ENCODE data around the gene GALNT11. TPM values are rescaled to one million over a fixed set of nuclear protein-coding genes. Genes with fewer than 3 reads are reported as not detected.
"Not testable (repeated sequence)": the region's sequence is repeated elsewhere in the genome, so short reads cannot be mapped to it uniquely, and the experiment has no call there.

Gene GALNT11
- total RNA-seq, 2 experiments from 2014 or later: 20.8 to 22.5 TPM

DNA sequence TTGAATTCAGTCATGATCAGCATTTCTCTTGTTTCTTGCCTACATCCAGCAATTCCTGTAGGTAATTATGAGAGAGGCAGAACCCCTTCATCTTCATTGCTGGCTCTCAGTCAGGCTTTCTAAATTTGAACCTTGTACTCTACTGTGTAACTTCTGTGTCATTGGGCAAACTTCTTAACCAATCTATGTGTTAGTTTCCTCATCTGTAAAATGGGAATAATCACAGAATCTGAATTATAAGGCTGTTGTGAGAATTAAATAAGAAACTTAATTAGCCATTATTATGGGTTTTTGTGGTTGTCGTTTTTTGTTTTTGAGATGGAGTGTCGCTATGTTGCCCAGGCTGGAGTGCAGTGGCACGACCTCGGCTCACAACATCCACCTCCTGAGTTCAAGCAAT, 11.5 kb upstream of the GALNT11 start:
- no peak for DNase-seq
- no peak for ATAC-seq
- CTCF ChIA-PET: no interaction called here
- H3K27me3 Mint-ChIP-seq: peaks cover 4% of the 10 kb centered on the region
- H3K9me3 Mint-ChIP-seq (ENCODE audit: low read depth): no peaks in the 10 kb centered on the region
- no peaks in the 10 kb centered on the region for H3K4me1 Mint-ChIP-seq
- no peaks in the 10 kb centered on the region for H3K36me3 Mint-ChIP-seq
- H3K4me3 Mint-ChIP-seq: no peak overlapping the region
- H3K27ac Mint-ChIP-seq: no peak overlapping the region

DNA sequence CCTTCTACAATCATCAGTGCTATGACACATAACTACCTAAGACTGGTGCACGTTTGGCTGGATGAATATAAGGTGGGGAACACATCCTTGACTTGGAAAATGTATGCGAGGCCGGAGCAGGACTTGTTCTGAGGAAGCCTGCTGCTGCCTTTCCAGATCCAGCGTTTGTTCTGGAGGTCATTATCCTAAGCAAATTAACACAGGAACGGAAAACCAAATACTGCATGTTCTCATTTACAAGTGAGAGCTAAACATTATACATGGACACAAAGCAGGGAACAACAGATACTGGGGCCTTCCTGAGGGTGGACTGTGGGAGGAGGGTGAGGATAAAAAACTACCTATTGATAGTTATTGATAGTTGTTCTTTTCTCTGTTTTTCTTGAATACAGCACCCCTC, 10.8 kb upstream of the GALNT11 start:
- Mint-ChIP-seq H3K36me3 (no peaks in the 10 kb centered on the region), H3K4me1 (no peaks in the 10 kb centered on the region), H3K27me3 (peaks cover 4% of the 10 kb centered on the region), H3K9me3 (ENCODE audit: low read depth) (no peaks in the 10 kb centered on the region), H3K27ac (no peak overlapping the region), H3K4me3 (no peak overlapping the region)
- ATAC-seq: no peak
- no peak for DNase-seq
- CTCF ChIA-PET: no interaction called here

DNA sequence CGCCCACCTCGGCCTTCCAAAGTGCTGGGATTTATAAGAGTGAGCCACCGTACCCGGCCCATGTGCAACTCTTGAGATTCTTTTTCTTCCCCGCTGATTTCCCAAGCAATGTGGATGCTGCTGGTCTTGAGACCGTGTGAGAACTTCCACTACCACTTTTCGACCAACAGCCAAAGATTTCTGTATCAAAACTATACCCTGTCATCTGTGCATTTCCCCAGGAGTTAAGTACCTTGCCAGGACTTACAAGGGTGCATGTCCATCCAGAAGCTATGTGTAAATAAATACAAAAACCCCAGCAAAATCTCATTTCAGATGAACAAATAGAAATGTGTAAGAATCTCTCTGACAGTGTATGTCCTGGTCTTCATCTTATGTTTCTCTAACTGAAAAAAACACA, 9.9 kb upstream of the GALNT11 start:
- ATAC-seq: no peak
- H3K27ac Mint-ChIP-seq: no peak overlapping the region
- no peak for DNase-seq
- CTCF ChIA-PET: no interaction called here
- H3K36me3 Mint-ChIP-seq: no peaks in the 10 kb centered on the region
- H3K4me3 Mint-ChIP-seq: no peak overlapping the region
- H3K27me3 Mint-ChIP-seq: peaks cover 7% of the 10 kb centered on the region
- H3K9me3 Mint-ChIP-seq (ENCODE audit: low read depth): no peaks in the 10 kb centered on the region
- no peaks in the 10 kb centered on the region for H3K4me1 Mint-ChIP-seq

DNA sequence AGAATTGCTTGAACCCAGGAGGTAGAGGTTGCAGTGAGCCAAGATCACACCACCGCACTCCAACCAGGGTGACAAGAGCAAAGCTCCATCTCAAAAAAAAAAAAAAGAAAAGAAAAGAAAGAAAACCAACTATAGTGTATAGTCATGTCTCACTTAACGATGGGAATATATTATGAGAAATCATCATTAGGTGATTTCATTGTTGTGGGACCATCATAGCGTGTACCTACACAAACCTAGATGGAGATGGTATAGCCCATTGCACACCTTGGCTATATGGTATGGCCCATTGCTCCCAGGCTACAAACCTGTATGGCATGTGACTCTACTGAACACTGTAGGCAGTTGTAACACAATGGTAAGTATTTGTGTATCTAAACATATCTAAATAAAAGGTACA, 8.5 kb upstream of the GALNT11 start:
- H3K27me3 Mint-ChIP-seq: peaks cover 7% of the 10 kb centered on the region
- H3K27ac Mint-ChIP-seq: no peak overlapping the region
- H3K36me3 Mint-ChIP-seq: no peaks in the 10 kb centered on the region
- ATAC-seq (no peak), DNase-seq (no peak)
- H3K4me1 Mint-ChIP-seq: no peaks in the 10 kb centered on the region
- CTCF ChIA-PET: no interaction called here
- no peaks in the 10 kb centered on the region for H3K9me3 Mint-ChIP-seq (ENCODE audit: low read depth)
- H3K4me3 Mint-ChIP-seq: no peak overlapping the region

DNA sequence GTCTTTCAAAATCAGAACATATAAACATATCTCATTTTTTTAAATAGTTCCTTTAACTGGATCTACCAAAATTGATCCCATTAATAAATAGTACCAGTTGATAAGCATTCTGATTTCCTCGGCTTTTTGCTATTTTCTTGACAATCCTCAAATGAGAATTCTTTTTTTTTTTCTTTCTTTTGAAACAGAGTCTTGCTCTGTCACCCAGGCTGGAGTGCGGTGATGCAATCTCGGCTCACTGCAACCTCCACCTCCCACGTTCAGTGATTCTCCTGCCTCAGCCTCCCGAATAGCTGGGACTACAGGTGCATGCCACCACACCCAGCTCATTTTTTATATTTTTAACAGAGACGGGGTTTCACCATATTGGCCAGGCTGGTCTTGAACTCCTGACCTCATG, 7.8 kb upstream of the GALNT11 start:
- not testable (repeated sequence) for H3K4me3 Mint-ChIP-seq

DNA sequence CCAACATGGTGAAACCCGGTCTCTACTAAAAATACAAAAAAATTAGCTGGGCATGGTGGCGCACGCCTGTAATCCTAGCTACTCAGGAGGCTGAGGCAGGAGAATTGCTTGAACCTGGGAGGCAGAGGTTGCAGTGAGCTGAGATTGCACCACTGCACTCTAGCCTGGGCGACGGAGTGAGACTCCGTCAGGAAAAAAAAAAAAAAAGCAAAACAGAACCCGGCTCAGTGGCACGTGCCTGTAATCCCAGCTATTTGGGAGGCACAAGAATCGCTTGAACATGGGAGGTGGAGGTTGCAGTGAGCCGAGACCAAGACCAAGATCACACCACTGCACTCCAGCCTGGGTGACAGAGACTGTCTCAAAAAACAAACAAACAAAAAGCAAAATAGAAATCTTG, 3.7 kb upstream of the GALNT11 start:
- H3K27ac Mint-ChIP-seq; H3K4me3 Mint-ChIP-seq; CTCF ChIA-PET; DNase-seq; H3K36me3 Mint-ChIP-seq; ATAC-seq; H3K9me3 Mint-ChIP-seq (ENCODE audit: low read depth): not testable (repeated sequence)
- H3K4me1 Mint-ChIP-seq: peaks cover 12% of the 10 kb centered on the region
- H3K27me3 Mint-ChIP-seq: peaks cover 10% of the 10 kb centered on the region

More for the DNA sequence above, 7.8 kb upstream of the GALNT11 start:
- H3K36me3 Mint-ChIP-seq; H3K9me3 Mint-ChIP-seq (ENCODE audit: low read depth); DNase-seq; H3K27me3 Mint-ChIP-seq; H3K4me1 Mint-ChIP-seq; H3K27ac Mint-ChIP-seq; ATAC-seq; CTCF ChIA-PET: not testable (repeated sequence)

DNA sequence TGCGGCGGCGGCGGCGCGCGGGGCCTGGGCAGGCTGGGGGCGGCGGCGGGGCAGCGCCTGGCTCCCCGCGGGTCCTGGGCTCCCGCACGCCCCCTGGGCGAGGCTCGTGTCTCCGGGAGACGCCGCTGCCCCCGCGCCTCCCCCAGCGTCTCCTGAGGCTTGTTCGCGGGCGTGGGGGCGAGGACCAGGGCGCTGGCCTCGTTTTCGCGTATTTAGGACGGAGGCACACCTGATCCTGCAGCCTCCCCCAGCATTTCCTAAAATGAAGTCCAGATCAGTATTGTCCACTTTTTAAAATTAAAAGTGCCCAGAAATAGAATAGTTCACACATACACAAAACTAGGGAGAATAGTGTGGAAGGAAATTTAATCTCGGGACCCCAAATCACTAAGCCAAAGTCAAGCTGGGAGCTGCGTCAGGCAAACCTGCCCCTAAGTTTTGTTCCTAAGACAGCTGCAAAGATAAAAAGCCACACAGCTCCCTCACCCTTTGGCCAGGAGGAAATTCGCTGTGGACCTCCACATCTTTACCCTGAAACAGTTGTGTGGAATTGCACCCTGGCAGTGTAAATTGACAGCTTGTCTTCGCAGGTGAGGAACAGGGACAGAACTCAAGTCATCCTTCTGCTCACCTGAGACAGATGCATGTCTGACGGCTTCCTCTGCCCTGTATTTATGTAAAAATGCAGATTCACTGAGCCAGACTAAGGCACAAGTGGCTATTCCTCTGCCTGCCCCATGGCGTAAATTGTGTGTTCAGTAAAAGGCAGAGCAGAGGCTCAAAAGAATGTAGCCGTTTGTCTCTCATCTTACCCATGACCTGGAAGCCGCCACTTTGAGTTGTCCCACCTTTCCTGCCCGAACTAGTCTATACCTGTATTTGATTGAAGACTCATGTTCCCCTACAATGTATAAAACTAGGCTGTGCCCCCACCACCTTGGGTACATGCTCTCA, 740 bp downstream of the GALNT11 start:
- DNase-seq: no peak
- H3K4me1 Mint-ChIP-seq: peaks cover 44% of the 10 kb centered on the region
- no peak for ATAC-seq
- peak overlapping the region; percentile 77 for H3K4me3 Mint-ChIP-seq
- H3K36me3 Mint-ChIP-seq: peaks cover 35% of the 10 kb centered on the region
- peak overlapping the region; percentile 78 for H3K27ac Mint-ChIP-seq
- H3K27me3 Mint-ChIP-seq: peaks cover 7% of the 10 kb centered on the region
- CTCF ChIA-PET: interaction anchor here (1.0 kb wide), 1 partner anchor 119 kb away, joined by 3 read pairs; no protein-coding TSS in a partner anchor
- no peaks in the 10 kb centered on the region for H3K9me3 Mint-ChIP-seq (ENCODE audit: low read depth)

DNA sequence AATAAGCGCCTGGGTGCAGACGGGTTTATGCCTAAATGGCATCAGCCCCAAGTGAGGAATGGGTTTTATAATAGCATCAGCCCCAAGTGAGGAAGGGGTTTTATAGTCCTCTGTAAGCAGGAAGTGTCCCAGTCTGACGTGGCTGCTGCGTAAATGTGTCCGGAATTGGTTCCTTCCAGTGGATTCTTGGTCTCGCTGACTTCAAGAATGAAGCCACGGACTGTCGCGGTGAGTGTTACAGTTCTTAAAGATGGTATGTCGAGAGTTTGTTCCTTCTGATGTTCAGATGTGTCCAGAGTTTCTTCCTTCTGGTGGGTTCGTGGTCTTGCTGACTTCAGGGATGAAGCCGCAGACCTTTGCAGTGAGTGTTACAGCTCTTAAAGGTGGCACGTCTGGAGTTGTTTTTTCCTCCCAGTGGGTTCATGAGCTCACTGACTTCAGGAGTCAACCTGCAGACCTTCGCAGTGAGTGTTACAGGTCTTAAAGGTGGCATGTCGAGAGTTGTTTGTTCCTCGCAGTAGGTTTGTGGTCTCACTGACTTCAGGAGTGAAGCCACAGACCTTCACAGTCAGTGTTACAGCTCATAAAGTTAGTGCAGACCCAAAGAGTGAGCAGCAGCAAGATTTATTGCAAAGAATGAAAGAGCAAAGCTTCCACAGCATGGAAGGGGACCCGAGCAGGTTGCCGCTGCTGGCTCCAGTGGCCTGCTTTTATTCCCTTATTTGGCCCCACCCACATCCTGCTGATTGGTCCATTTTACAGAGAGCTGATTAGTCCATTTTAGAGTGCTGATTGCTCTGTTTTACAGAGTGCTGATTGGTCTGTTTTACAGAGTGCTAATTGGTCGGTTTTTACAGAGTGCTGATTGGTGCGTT, 2.3 kb downstream of the GALNT11 start:
- not testable (repeated sequence) for H3K9me3 Mint-ChIP-seq (ENCODE audit: low read depth); H3K27me3 Mint-ChIP-seq; ATAC-seq
- Mint-ChIP-seq H3K4me1 (peaks cover 44% of the 10 kb centered on the region), H3K4me3 (peak overlapping the region; percentile 73), H3K27ac (peak overlapping the region; percentile 94), H3K36me3 (peaks cover 44% of the 10 kb centered on the region)
- CTCF ChIA-PET: interaction anchor here (1.1 to 1.3 kb wide), 3 partner anchors 17 to 245 kb away, joined by 3 to 5 read pairs (median 4); no protein-coding TSS in a partner anchor
- peak; percentile 73 for DNase-seq

DNA sequence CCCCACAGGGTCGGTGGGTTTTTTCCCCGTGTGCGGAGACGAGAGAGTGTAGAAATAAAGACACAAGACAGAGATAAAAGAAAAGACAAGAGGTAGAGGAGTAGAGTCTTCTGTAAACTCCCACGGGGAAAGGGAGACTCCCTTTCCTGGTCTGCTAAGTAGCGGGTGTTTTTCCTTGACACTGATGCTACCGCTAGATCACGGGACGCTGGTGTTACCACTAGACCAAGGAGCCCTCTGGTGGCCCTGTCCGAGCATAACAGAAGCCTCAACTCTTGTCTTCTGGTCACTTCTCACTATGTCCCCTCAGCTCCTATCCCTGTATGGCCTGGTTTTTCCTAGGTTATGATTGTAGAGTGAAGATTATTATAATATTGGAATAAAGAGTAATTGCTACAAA, 4.6 kb downstream of the GALNT11 start:
- H3K9me3 Mint-ChIP-seq (ENCODE audit: low read depth); CTCF ChIA-PET; DNase-seq; H3K27me3 Mint-ChIP-seq; H3K27ac Mint-ChIP-seq; ATAC-seq; H3K4me3 Mint-ChIP-seq: not testable (repeated sequence)
- Mint-ChIP-seq H3K4me1 (peaks cover 41% of the 10 kb centered on the region), H3K36me3 (peaks cover 61% of the 10 kb centered on the region)

DNA sequence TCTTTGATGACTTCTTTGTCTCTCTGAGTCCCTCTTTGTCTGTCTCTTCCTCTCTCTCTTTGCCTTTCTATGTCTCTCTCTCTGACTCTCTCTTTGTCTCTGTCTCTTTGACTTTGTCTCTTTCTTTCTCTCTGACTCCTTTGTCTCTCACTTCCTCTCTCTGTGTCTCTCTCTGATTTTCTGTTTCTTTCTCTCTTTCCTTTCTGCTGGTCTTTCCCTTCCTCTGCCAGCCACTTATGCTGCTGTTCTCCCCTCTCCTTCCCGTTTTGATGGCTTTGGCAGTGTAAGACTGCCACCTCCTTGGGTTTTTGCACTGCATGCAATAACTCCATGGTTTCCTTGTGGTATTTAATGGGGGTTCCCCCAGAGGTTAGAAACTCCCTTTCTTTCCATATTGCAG, 5.2 kb downstream of the GALNT11 start:
- H3K27me3 Mint-ChIP-seq; CTCF ChIA-PET; ATAC-seq; H3K4me3 Mint-ChIP-seq; H3K9me3 Mint-ChIP-seq (ENCODE audit: low read depth); H3K27ac Mint-ChIP-seq; DNase-seq: not testable (repeated sequence)
- Mint-ChIP-seq H3K4me1 (peaks cover 41% of the 10 kb centered on the region), H3K36me3 (peaks cover 64% of the 10 kb centered on the region)

DNA sequence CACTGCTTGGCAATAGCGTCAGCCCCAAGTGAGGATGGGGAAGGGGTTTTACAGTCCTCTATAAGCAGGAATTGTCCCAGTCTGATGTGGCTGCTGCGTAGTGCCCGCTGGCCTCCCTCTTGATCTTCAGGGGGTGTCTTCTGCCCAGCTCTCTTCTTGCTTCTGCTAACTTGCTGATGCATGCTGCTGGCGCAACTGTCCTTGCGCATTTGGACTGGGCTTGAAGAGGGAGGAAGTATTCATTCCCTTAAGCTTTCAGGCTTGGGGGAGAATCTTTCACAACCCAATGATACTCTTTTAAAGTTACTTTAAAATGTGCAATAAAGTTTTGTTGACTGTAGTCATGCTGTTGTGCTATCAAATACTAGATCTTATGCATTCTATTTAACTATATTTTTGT, 10.3 kb downstream of the GALNT11 start:
- Mint-ChIP-seq H3K4me1 (peaks cover 4% of the 10 kb centered on the region), H3K4me3 (no peak overlapping the region), H3K9me3 (ENCODE audit: low read depth) (peaks cover 25% of the 10 kb centered on the region), H3K27me3 (no peaks in the 10 kb centered on the region), H3K27ac (no peak overlapping the region), H3K36me3 (peaks cover 72% of the 10 kb centered on the region)
- ATAC-seq (no peak), DNase-seq (no peak)
- CTCF ChIA-PET: no interaction called here

DNA sequence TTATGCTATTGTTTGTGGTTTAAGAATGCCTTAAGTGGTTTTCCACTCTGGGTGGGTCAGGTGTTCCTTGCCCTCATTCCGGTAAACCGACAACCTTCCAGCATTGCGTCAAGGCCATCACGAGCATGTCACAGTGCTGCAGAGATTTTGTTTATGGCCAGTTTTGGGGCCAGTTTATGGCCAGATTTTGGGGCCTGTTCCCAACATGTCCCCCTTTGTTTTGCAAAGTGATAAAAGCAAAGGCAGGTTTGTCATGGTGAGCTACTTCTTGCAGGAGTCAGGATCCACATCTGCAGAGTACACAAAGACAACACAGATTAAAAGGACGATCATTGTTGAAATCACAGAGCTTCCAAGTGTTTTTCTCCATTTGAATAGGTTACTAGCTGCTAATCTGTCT, 12.9 kb downstream of the GALNT11 start:
- H3K36me3 Mint-ChIP-seq: peaks cover 56% of the 10 kb centered on the region
- not testable (repeated sequence) for H3K4me3 Mint-ChIP-seq, DNase-seq, H3K4me1 Mint-ChIP-seq, H3K27ac Mint-ChIP-seq, ATAC-seq, H3K27me3 Mint-ChIP-seq
- CTCF ChIA-PET: interaction anchor here (0.6 to 1.0 kb wide), 2 partner anchors 27 to 558 kb away, joined by 3 read pairs; no protein-coding TSS in a partner anchor
- H3K9me3 Mint-ChIP-seq (ENCODE audit: low read depth): peaks cover 25% of the 10 kb centered on the region

DNA sequence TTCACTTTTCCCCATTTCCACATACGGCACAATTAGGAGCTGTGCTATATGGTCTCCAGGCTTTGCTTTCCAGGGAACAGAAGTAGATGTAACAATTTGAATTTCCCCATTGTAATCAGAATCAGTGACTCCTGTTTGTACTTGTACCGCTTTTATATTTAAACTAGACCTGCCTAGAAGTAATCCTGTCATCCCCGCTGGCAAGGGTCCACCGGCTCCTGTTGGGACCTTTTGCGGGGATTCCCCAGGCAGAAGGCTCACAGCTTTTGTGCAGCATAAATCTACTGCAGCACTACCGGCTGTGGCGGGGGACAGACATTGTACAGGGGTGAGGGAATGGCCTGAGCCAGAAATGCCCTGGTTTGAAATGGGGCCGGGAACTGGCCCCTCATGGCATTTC, 17.6 kb downstream of the GALNT11 start:
- not testable (repeated sequence) for ATAC-seq, DNase-seq, H3K4me1 Mint-ChIP-seq, H3K4me3 Mint-ChIP-seq, H3K27me3 Mint-ChIP-seq, H3K27ac Mint-ChIP-seq
- Mint-ChIP-seq H3K9me3 (ENCODE audit: low read depth) (peaks cover 31% of the 10 kb centered on the region), H3K36me3 (peaks cover 48% of the 10 kb centered on the region)
- CTCF ChIA-PET: interaction anchor here (2.2 kb wide), 1 partner anchor 15 kb away, joined by 5 read pairs; no protein-coding TSS in a partner anchor

Data from activated CD8-positive, alpha-beta memory T cell treated with anti-CD3 and anti-CD28 coated beads, Interleukin-2, amount 10 ng/mL, durations not matched to agents 7 days and 5 days (primary cell).